CD4-positive, alpha-beta T cell (primary cell): ENCODE measurements around the gene NOL6. TPM values are rescaled to one million over a fixed set of nuclear protein-coding genes. Genes with fewer than 3 reads are reported as not detected.
"Not testable (repeated sequence)": the region's sequence is repeated elsewhere in the genome, so short reads cannot be mapped to it uniquely, and the experiment has no call there.

Source experiments
- ATAC-seq: fragments of 200-7000 bp; cut with Tn5 transposase; one replicate; pipeline ENCODE4 v1.10.0; 2022; ENCODE audit warnings: mild to moderate bottlenecking; ENCODE audit not compliant: poor library complexity
- CTCF ChIA-PET: fragments of 350-600 bp; sonication (Branson Sonifier 250); formaldehyde crosslinking; loops from one replicate; lab custom pipeline; 2021; ENCODE audit warnings: antibody characterized with exemption, inconsistent platforms; lab: Charles Lee
- POLR2A ChIA-PET: fragments of 350-600 bp; sonication (Branson Sonifier 250); formaldehyde crosslinking; loops from one replicate; lab custom pipeline; 2021; ENCODE audit warnings: antibody characterized with exemption, inconsistent platforms; lab: Charles Lee
- DNase-seq, 14 experiments: peaks; one replicate each; pipeline ENCODE4 v3.0.0-alpha.2; 2013 to 2020; ENCODE audit warnings: mixed read lengths in 2 of 14
- H3K27ac ChIP-seq, 2 donors: one replicate each; pipeline versions ENCODE4 v1.5.1 to v1.7.0; 2013; ENCODE audit warnings: low read length in 2 of 2, low read depth in 1 of 2, mild to moderate bottlenecking in 1 of 2
- H3K27me3 ChIP-seq, 2 experiments: 1 replicate in 1 of 2; 2 replicates in 1 of 2; pipeline versions ENCODE4 v1.6.1 to v1.7.0; 2013; ENCODE audit warnings: low read length in 2 of 2, control low read depth in 1 of 2, mild to moderate bottlenecking in 1 of 2, moderate library complexity in 1 of 2; ENCODE audit not compliant: insufficient read depth in 2 of 2, control insufficient read depth in 1 of 2
- H3K36me3 ChIP-seq: one replicate; pipeline ENCODE4 v1.6.1; 2013; ENCODE audit warnings: low read length, control low read depth; ENCODE audit not compliant: insufficient read depth
- H3K4me1 ChIP-seq: one replicate; pipeline ENCODE4 v1.6.1; 2013; ENCODE audit warnings: low read length, control low read depth; ENCODE audit not compliant: insufficient read depth
- H3K4me3 ChIP-seq: one replicate; pipeline ENCODE4 v1.5.1; 2013; ENCODE audit warnings: mild to moderate bottlenecking, low read length, moderate library complexity
- H3K9me3 ChIP-seq, 2 experiments: 1 replicate in 1 of 2; 2 replicates in 1 of 2; pipeline versions ENCODE4 v1.6.1 to v1.7.0; 2013; ENCODE audit warnings: low read length in 2 of 2, mild to moderate bottlenecking in 2 of 2, control low read depth in 1 of 2, moderate library complexity in 1 of 2; ENCODE audit not compliant: control insufficient read depth in 1 of 2, insufficient read depth in 1 of 2
- H3K27ac Mint-ChIP-seq: one replicate; pipeline ENCODE4 v1.8.0; 2020; ENCODE audit warnings: mixed read lengths
- H3K27me3 Mint-ChIP-seq: one replicate; pipeline ENCODE4 v1.8.0; 2021; ENCODE audit warnings: mixed read lengths
- H3K36me3 Mint-ChIP-seq: one replicate; pipeline ENCODE4 v1.8.0; 2021; ENCODE audit warnings: low read depth, mixed read lengths
- H3K4me1 Mint-ChIP-seq: one replicate; pipeline ENCODE4 v1.8.0; 2021; ENCODE audit warnings: low read depth, mixed read lengths
- H3K4me3 Mint-ChIP-seq: one replicate; pipeline ENCODE4 v1.8.0; 2020; ENCODE audit warnings: mild to moderate bottlenecking, mixed read lengths
- H3K9me3 Mint-ChIP-seq: one replicate; pipeline ENCODE4 v1.8.0; 2020; ENCODE audit warnings: mixed read lengths
- intact Hi-C, 2 experiments: fragments of 100-400 bp; cut with DNase I in 1 of 2; cut with micrococcal nuclease in 1 of 2; formaldehyde crosslinking; loops; one replicate each; pipeline versions ENCODE4 v1.15.1 to v1.9.0; 2023 to 2025; cut with DNase I, micrococcal nuclease
- total RNA-seq, 174 experiments: library from RNA in 2 of 174; stranded (reverse) in 2 of 174; gene quantifications; one replicate each; pipeline ENCODE4 v1.2.3 and lab custom pipeline; 2021 to 2026
- TF ChIP-seq, protein P1 (sequence below): fragments of 200-600 bp; IDR thresholded peaks from one replicate; pipeline ENCODE4 v1.8.0; 2022; ENCODE audit warnings: antibody characterized with exemption, mild to moderate bottlenecking

NOL6 gene
- total RNA-seq, 2 experiments from 2014 or later: 30.5 to 30.6 TPM

DNA sequence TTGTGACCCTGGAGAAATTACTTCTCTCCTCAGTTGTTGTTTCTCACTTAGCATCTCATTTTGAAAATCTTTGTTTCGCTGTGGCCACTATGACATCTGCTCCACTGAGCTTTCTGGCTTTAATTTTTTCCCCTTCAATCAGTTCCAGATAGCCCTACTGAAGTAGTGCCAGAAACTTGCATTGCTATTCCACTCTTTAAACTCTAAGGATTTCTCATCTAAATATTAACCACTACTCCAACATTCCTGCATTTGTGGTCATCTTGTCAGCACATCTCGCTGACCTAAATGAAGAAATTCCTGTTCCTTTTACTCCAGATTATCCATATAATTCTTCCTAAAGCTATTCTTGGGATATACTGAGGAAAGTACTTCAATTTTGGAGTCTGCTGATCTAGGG, 15.3 kb upstream of the NOL6 start:
- ChIA-PET CTCF (no interaction called here), POLR2A (no interaction called here)
- no peak overlapping the region for H3K27ac ChIP-seq
- no peaks in the 10 kb centered on the region for H3K9me3 ChIP-seq
- TF ChIP-seq, protein P1, sequence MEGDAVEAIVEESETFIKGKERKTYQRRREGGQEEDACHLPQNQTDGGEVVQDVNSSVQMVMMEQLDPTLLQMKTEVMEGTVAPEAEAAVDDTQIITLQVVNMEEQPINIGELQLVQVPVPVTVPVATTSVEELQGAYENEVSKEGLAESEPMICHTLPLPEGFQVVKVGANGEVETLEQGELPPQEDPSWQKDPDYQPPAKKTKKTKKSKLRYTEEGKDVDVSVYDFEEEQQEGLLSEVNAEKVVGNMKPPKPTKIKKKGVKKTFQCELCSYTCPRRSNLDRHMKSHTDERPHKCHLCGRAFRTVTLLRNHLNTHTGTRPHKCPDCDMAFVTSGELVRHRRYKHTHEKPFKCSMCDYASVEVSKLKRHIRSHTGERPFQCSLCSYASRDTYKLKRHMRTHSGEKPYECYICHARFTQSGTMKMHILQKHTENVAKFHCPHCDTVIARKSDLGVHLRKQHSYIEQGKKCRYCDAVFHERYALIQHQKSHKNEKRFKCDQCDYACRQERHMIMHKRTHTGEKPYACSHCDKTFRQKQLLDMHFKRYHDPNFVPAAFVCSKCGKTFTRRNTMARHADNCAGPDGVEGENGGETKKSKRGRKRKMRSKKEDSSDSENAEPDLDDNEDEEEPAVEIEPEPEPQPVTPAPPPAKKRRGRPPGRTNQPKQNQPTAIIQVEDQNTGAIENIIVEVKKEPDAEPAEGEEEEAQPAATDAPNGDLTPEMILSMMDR: no peak
- no peak for ATAC-seq
- H3K27me3 ChIP-seq: no peaks in the 10 kb centered on the region
- no peaks in the 10 kb centered on the region for H3K36me3 ChIP-seq
- no peak overlapping the region for H3K4me3 Mint-ChIP-seq
- H3K36me3 Mint-ChIP-seq: no peaks in the 10 kb centered on the region
- no peak overlapping the region for H3K4me3 ChIP-seq
- DNase-seq: no peak
- no peak overlapping the region for H3K27ac Mint-ChIP-seq
- H3K4me1 Mint-ChIP-seq: no peaks in the 10 kb centered on the region
- peaks cover 6% of the 10 kb centered on the region for H3K27me3 Mint-ChIP-seq
- H3K4me1 ChIP-seq: no peaks in the 10 kb centered on the region
- intact Hi-C loops: no loop called here
- H3K9me3 Mint-ChIP-seq: no peaks in the 10 kb centered on the region

- H3K9me3 ChIP-seq, H3K27me3 ChIP-seq, H3K9me3 Mint-ChIP-seq, H3K27me3 Mint-ChIP-seq, CTCF ChIA-PET, H3K4me1 ChIP-seq, POLR2A ChIA-PET, H3K4me1 Mint-ChIP-seq, ATAC-seq, H3K36me3 Mint-ChIP-seq, DNase-seq, H3K36me3 ChIP-seq, intact Hi-C loops, H3K27ac ChIP-seq, H3K27ac Mint-ChIP-seq, H3K4me3 ChIP-seq, H3K4me3 Mint-ChIP-seq: not testable (repeated sequence)
These were observed 11.6 kb upstream of the NOL6 start for GRCh38 chr9:33485312-33485711.

DNA sequence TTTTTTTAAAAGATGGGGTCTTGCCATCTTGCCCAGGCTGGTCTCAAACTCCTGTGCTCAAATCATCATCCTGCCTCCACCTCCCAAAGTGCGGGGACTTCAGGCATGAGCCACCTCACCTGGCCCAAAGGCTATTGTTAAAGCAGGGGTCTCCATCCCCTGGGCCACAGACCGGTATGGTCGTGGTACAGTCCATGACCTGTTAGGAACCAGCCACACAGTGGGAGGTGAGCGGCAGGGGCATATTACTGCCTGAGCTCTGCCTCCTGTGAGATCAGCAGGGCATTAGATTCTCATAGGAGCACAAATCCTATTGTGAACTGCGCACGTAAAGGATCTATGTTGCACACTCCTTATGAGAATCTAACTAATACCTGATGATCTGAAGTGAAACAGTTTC, 7.3 kb upstream of the NOL6 start:
- Mint-ChIP-seq H3K27me3 (no peaks in the 10 kb centered on the region), H3K9me3 (no peaks in the 10 kb centered on the region), H3K4me1 (no peaks in the 10 kb centered on the region), H3K4me3 (no peak overlapping the region), H3K27ac (no peak overlapping the region), H3K36me3 (no peaks in the 10 kb centered on the region)
- Histone ChIP-seq H3K36me3 (no peaks in the 10 kb centered on the region), H3K27ac (no peak overlapping the region), H3K4me1 (no peaks in the 10 kb centered on the region), H3K4me3 (no peak overlapping the region), H3K9me3 (no peaks in the 10 kb centered on the region), H3K27me3 (no peaks in the 10 kb centered on the region)
- ChIA-PET POLR2A (no interaction called here), CTCF (no interaction called here)
- TF ChIP-seq, protein P1: no peak
- no peak for DNase-seq
- no peak for ATAC-seq
- intact Hi-C loops: no loop called here

- H3K27me3 Mint-ChIP-seq: no peaks in the 10 kb centered on the region
- no peaks in the 10 kb centered on the region for H3K27me3 ChIP-seq
- H3K4me3 ChIP-seq: no peak overlapping the region
- DNase-seq: no peak
- TF ChIP-seq, protein P1: no peak
- CTCF ChIA-PET: interaction anchor here (1.0 kb wide), 1 partner anchor 105 kb away, joined by 4 read pairs; no protein-coding TSS in a partner anchor
- H3K4me3 Mint-ChIP-seq: no peak overlapping the region
- no peaks in the 10 kb centered on the region for H3K4me1 ChIP-seq
- ATAC-seq: no peak
- POLR2A ChIA-PET: no interaction called here
- intact Hi-C loops: no loop called here
- H3K9me3 ChIP-seq: no peaks in the 10 kb centered on the region
- H3K36me3 ChIP-seq: no peaks in the 10 kb centered on the region
- H3K36me3 Mint-ChIP-seq: no peaks in the 10 kb centered on the region
- H3K27ac ChIP-seq: no peak overlapping the region
- H3K4me1 Mint-ChIP-seq: no peaks in the 10 kb centered on the region
- no peaks in the 10 kb centered on the region for H3K9me3 Mint-ChIP-seq
- H3K27ac Mint-ChIP-seq: no peak overlapping the region
These were observed 6.4 kb upstream of the NOL6 start for GRCh38 chr9:33480106-33480505.
